ENCODE data around the gene FRMPD2. TPM values are rescaled to one million over a fixed set of nuclear protein-coding genes. Genes with fewer than 3 reads are reported as not detected.

FRMPD2 gene, protein sequence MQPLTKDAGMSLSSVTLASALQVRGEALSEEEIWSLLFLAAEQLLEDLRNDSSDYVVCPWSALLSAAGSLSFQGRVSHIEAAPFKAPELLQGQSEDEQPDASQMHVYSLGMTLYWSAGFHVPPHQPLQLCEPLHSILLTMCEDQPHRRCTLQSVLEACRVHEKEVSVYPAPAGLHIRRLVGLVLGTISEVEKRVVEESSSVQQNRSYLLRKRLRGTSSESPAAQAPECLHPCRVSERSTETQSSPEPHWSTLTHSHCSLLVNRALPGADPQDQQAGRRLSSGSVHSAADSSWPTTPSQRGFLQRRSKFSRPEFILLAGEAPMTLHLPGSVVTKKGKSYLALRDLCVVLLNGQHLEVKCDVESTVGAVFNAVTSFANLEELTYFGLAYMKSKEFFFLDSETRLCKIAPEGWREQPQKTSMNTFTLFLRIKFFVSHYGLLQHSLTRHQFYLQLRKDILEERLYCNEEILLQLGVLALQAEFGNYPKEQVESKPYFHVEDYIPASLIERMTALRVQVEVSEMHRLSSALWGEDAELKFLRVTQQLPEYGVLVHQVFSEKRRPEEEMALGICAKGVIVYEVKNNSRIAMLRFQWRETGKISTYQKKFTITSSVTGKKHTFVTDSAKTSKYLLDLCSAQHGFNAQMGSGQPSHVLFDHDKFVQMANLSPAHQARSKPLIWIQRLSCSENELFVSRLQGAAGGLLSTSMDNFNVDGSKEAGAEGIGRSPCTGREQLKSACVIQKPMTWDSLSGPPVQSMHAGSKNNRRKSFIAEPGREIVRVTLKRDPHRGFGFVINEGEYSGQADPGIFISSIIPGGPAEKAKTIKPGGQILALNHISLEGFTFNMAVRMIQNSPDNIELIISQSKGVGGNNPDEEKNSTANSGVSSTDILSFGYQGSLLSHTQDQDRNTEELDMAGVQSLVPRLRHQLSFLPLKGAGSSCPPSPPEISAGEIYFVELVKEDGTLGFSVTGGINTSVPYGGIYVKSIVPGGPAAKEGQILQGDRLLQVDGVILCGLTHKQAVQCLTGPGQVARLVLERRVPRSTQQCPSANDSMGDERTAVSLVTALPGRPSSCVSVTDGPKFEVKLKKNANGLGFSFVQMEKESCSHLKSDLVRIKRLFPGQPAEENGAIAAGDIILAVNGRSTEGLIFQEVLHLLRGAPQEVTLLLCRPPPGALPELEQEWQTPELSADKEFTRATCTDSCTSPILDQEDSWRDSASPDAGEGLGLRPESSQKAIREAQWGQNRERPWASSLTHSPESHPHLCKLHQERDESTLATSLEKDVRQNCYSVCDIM (N-terminal part only)
- 0.27 and 0.43 TPM in 2 replicates for total RNA-seq (2014; rRNA removed; shearing (Covaris generic))

DNA sequence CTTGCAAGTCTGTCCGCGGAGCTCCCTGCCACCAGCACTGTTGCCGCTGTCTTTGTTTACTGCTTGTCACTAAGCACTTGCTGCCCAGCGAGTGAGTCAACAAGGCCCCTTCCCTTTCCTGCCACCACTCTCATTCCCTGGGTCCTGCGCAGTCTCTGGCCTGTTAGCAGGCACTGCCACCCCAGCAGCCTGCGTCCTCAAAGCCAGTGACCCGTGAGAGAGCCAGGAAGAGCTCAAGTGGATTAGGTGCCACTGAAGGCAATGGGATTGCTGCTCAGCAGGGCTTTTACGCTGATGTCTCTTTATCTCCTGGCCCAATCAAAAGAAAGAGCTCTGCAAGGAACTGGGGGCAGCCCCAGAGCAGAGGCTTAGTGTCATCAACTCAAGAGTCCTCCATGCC is at the start of gene FRMPD2:
TSS of gene FRMPD2 (minus strand) at position 61 of the 400 bp plus-strand sequence. CDS start 129 bp downstream, outside the sequence.
- DNase-seq (ENCODE audit: low spot score) = no peak
- in situ Hi-C loops (cut with HindIII; ENCODE audit: low sequenced_read_pairs) = no loop called here

DNA sequence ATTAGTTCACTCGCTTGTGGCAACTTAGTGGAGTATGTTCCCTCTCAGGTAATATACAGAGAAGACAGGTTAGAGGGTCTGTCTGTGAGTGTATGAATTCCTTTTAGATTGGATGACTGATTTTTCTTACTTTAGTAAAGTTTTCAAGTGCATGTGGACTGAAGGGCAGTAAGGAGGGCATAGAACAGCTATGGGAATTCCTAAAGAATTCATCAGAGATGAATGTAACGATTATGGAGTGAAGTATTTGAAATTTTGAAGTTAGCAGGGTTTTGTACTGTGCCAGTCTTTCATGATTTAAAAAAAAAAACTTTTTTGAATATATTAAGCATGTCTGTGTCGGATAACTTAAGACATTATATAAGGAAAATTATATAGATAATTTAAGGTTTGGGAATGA is 47.5 kb upstream of the FRMPD2 start:
- in situ Hi-C loops (cut with HindIII; ENCODE audit: low sequenced_read_pairs) = no loop called here
- no peak for DNase-seq (ENCODE audit: low spot score)

DNA sequence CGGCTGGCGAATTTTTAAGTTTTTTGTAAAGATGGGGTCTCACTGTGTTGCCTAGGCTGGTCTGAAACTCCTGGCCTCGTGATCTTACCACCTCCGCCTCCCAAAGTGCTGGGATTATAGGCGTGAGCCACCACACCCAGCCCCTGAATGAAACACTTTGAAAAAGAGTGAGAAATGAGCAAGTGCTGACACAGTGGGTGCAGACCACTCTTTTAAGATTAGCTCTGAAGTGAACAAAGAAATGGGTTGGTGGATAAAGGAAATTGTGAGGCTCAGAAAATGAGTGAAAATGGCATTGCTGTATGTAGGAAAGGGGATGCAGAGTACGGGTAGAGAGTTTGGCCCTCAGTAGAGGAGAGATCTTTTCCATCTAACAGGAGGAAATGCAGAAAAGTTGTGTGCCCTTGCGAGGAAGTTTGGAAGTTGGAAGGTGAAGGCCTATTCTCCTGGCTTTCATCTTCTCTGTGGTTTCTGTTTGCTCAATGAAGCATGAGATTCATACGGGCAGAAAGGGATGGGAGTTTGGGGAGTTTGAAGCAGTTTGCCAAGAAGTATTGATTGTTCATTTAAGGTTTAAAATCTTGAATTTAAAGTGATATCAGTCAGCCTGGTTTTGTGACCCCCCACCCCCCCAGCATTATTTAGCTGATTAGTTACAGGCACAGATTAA is 43.0 kb upstream of the FRMPD2 start:
- in situ Hi-C loops (cut with HindIII; ENCODE audit: low sequenced_read_pairs) = no loop called here
- DNase-seq (ENCODE audit: low spot score) = no peak

DNA sequence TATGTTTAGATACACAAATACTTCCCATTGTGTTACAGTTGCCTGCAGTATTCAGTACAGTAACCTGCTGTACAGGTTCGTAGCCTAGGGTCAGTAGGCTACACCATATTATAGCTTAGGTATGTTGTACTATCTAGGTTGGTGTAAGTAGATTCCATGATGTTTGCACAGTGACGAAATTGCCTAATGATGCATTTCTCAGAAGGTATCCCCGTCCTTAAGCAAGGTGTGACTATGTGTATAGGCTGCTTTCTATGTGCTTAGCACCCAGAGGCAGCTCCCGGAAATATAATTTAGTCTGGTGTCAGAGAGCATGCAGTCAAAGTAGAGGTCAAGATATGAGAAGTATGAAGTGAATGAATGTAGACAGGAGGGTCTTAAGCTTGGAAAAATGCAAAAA is 41.7 kb upstream of the FRMPD2 start:
- no peak for DNase-seq (ENCODE audit: low spot score)
- in situ Hi-C loops (cut with HindIII; ENCODE audit: low sequenced_read_pairs) = no loop called here

DNA sequence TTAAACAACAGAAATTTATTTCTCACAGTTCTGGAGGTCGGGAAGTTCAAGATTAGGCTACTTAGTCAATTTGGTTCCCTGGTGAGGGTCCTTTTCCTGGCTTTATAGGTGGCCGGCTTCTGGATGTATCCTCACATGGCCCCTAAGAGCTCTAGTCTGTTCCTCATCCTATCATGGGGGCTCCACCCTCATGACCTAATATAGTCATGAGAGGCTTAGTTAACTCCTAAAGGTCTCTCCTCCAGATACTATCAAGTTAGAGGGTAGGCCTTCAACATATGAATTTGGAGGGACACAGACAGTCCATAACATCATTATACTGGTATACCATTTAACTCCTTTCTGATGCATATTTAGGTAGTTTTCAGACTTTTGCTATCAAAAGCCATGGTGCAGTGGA is 39.6 kb upstream of the FRMPD2 start:
- in situ Hi-C loops (cut with HindIII; ENCODE audit: low sequenced_read_pairs) = no loop called here
- no peak for DNase-seq (ENCODE audit: low spot score)

DNA sequence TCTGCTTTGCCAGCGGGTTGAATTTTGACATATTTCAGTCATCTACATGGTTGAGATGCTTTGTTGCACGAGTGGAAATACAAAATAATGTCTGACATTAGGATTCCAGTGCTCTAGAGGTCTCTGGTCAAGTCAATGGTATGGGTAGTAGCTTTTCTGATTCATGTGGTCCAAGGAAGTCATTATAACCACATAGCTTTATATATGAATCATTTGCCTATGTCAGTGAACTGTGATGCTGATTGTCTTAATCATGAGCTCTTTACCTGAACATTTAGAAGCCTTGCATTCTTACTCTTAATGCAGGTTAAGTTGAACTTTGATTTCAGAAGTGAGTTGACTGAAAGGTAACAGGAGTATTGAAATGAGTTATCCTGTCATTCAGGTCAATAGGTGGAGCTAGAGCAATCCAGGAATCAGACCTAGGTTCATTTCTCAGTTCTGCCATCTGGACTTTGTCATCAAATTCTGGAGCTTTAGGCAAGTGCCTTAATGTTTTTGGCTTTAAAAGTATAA is 35.3 kb upstream of the FRMPD2 start:
- peak; percentile 46 for DNase-seq (ENCODE audit: low spot score)
- in situ Hi-C loops (cut with HindIII; ENCODE audit: low sequenced_read_pairs) = no loop called here

DNA sequence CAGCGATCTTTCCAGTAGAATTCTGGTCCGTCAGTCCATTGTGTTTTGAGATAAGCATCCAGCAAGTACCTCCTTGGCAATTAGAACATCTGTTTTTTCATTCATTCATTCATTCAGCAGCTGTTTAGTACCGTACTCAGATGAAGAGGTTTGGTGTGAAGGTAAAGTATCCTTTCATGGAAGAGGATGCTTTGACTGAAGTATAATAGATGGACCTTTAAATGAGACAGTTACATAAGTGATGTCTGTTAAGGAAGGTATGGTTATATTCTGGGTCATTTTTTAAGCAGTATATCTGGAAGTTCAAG is 33.2 kb upstream of the FRMPD2 start:
- in situ Hi-C loops (cut with HindIII; ENCODE audit: low sequenced_read_pairs) = no loop called here
- DNase-seq (ENCODE audit: low spot score) = no peak

DNA sequence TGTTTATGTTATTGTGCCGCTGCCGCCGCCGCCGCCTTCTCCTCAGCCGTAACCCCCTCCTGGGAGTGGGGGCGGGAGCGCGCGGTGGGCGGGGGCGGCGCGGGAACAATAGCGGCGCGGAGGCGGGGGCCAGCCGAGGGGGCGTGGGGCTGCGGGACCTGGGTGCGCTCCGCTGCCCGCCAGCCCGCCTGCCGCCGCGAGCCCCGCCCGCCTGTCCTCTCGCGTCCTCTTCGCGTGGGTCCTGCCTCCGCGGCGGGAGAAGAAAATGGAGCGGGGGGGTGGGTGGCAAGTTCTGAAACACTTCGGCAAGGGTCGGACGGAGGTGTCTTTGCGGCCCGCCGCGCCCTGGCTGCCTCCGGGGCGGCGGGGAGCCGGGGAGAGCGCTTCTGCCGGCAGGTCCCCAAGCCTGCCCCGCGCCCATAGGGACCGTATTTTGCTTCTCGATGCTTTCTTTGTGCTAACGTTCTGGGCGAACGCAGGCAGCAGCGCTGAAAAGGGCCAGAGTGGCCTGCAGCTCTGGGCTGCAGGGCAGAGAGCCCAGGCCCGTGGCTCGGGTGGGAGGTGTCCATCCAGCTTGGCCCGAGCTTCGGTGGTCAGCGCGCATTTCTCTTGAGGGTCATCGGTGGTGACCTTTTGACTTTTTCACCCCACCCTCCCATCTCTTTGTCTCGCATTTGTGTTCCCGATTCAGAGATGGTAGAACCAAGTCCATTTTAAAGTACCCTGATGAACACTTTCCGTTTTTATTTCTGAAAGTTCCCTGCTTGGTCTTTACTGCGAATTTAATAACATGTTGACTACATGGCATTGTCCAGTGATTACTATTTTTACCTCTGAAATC is 32.6 kb upstream of the FRMPD2 start:
- in situ Hi-C loops (cut with HindIII; ENCODE audit: low sequenced_read_pairs) = no loop called here
- DNase-seq (ENCODE audit: low spot score) = peak; percentile 45

DNA sequence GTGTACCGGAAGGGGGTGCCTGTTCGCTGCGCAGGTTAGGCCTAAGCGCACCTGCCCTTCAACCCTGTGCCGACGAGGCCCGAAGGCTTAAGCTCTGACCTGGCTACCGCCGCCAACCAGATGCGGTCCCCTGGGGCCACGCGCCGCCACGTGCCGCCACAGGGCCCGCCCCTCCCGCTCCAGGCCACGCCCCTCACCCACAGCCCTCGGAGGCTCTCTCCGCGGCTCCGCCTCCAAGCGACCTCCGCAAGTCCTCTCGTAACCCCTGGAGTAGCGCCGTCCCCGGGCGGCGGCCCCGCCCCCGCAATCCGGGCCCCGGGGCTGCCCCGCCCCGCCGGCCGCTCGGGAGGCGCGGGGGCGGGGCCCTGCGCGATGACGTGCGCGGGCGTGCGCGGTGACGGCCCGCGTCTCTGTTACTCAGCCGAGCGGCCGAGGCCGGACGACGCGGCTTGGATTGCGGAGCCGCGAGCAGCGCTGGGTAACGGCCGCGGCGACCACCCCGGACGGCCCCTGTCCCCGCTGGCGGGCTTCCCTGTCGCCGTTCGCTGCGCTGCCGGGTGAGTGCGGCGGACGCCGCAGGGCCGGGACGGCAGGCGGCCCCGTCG is 31.9 kb upstream of the FRMPD2 start, which contains the start of gene MAPK8:
TSS of gene MAPK8 (plus strand) at position 413 of the 605 bp plus-strand sequence. CDS start 94,984 bp downstream, outside the sequence.
- in situ Hi-C loops (cut with HindIII; ENCODE audit: low sequenced_read_pairs) = no loop called here
- peak; percentile 86 for DNase-seq (ENCODE audit: low spot score)

DNA sequence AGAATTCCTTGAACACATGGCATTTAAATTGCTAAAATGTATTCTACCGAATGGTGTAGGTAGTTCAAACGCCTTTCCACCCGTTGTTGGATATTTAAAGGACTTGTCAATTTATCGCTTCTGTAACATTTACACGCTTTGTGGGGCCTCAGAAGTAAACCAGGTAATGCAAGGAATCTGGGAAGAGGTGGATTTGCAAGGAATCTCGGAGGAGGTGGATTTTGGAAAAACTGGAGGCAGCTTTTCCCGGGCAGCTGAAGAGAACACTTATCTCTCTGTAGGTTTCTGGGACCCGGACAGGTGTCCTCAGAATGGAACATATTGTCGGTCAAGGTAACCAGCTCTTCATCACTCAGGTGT is 31.4 kb upstream of the FRMPD2 start:
- DNase-seq (ENCODE audit: low spot score) = no peak
- in situ Hi-C loops (cut with HindIII; ENCODE audit: low sequenced_read_pairs) = no loop called here

DNA sequence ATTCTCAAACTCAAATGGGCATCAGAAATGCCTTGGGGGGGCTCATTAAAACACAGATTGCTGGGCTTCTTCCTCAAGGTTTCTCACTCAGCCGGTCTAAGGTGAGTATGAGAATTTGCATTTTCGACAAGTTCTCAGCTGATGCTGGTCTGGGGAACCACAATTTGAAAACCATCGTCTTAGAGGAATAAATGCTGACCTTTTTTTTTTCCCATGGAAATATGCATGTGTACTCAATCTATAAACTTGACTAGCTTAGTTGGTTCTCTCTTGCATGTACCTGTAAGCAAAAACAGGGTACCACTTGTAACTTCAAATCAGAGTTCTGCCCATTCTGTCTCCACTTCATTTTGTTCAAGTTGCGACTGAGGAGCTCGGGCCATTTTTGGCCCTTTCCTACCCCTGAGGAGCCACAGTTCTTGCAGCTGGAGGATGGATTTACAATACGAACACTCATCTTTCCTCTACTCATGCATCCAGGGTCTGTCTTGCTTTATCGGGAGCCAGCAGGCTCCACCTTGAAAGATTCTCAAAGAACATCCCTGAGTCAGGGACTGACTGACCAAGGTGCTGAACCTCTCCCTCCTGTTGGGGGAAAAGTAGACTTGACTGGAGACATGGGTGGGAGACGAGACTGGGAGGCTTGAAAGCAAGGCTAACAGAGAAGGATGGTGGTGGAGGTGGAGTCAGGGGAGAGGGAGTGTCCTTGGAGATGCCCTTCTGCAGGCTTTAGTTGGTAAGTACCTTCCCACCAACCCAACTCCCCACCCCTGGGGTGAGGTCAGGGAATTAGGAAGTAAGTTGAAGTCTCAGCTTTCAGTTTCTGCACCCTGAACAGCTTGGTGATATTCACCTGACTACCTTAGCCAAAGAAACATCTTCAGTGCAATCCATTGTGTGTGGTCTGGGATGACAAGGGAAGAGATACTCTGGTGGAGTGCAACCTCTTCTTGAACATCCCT is 28.3 kb upstream of the FRMPD2 start:
- in situ Hi-C loops (cut with HindIII; ENCODE audit: low sequenced_read_pairs) = no loop called here
- no peak for DNase-seq (ENCODE audit: low spot score)

DNA sequence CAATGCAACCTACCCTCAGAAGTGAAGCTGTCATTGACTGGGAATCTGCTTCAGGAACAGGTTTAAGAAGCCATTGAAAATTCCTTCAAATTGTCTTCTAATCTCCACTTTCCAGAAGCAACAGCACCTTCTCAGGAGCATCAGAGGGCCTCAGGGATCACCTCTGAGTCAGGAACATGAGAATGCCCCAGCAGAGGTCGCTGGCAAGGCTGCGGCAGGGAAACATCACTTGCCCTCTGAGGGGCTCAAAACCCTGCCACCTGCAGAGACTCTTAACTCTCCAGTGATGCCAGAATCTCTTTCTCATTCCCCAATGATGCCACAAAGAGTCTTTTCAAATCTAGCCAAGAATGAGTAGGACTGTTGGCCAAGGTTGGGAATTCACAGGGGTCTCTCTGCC is 26.1 kb upstream of the FRMPD2 start:
- in situ Hi-C loops (cut with HindIII; ENCODE audit: low sequenced_read_pairs) = no loop called here
- no peak for DNase-seq (ENCODE audit: low spot score)

DNA sequence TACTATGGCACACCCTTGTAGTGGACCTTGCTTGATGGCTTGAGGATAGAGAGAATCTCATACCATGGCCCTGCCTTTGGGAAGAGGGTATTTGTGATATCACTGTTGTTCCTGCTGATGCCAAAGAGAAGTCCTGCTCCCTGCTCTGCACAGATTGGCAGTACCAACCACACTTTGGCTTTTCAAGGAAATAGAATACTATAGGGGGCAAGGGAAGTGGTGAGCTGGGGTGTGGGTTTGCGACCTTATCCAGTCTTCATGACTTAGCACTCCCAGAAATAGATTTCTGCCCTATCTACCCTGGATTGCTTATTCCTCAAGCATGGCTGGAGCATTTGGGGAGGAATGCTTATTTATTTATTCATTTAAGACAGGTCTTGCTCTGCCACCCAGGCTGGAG is 25.2 kb upstream of the FRMPD2 start:
- DNase-seq (ENCODE audit: low spot score) = no peak
- in situ Hi-C loops (cut with HindIII; ENCODE audit: low sequenced_read_pairs) = no loop called here

DNA sequence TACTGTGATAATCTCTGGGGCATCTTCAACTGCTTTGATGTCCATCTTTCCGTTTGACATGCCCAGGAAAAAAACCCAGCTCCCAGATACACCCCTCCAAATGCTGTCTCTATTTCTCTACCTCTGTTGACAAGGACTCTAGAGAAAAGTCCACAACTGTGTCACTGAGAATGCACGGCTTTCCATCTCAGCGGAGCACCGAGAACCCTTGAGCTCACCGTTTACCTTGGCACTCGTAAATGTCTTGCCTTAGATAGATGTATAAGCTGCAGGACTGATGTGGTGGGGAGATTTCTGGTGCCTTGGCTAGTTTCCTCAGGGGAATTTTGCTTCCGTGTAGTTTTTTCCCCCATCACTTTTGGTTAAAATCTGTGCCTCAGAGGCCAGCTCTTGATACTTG is 24.6 kb upstream of the FRMPD2 start:
- DNase-seq (ENCODE audit: low spot score) = no peak
- in situ Hi-C loops (cut with HindIII; ENCODE audit: low sequenced_read_pairs) = no loop called here

DNA sequence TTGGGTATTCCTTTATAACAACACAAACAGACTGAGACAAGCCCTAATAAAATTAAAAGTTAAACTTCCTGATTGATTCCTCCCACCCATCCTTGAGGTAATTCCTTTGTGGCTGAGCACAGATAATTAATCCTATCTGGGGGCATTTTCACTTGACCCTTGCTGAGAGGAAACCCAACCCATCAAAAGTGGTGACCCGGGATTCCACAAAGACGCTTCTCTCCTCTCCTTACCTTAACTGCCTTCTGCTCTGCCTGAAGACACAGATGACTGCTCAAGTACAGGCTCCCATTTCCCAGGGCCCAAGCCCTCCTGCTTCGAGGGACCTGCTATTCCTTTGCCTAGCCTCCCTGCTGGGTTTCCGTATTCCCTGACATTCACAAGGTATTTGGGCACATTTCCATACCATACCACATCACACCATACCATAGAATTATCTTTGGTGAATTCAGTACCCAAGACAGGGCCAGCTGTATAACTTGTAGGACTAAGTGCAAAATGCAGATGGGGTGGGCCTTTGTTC is 22.1 kb upstream of the FRMPD2 start:
- DNase-seq (ENCODE audit: low spot score) = no peak
- in situ Hi-C loops (cut with HindIII; ENCODE audit: low sequenced_read_pairs) = no loop called here

DNA sequence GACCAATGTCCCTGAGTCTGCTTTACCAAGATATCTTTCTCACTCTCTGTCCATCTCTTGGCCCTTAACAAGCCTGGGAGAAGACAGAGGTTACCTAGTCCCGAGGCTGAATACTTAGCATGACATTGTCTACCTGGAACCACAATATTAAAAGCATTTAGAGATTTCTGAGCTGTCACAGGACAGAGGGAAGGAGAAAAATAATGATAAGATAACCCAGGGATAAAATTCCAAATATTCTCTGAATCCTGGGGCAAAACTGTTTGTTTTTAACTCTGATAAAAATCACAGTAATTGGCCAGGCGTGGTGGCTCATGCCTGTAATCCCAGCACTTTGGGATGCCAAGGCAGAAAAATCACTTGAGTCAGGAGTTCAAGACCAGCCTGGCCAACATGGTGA is 19.9 kb upstream of the FRMPD2 start:
- in situ Hi-C loops (cut with HindIII; ENCODE audit: low sequenced_read_pairs) = no loop called here
- no peak for DNase-seq (ENCODE audit: low spot score)
